Measurements from ENCODE around the gene KCNB1. TPM values are rescaled to one million over a fixed set of nuclear protein-coding genes. Genes with fewer than 3 reads are reported as not detected.

The KCNB1 gene
- total and polyA plus RNA-seq, 2 donors (not counting 1 experiment from before 2014, with no cell fraction given), result under 0.01 to 0.07 TPM

DNA sequence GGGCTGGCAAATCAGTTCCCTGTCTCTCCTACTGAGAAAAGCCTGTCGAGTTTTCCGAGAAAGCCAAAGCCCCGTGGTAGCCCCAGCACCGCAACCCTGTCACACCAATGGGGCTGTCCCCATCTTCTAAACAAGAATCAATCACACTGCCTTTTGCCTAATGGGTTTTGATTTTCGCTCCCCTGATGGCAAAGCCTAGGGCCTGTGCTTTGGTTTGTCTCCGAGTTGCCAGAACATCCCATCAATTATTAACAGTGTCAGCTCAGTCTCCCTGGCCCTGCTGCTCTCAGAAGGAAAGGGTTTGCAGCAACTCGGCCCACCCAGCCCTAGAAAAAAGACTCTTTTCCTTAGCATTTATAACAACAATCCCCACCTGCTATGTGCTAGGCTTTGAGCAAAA is 4.2 kb downstream of the KCNB1 start:
- Histone ChIP-seq H3K4me3 (replicated peaks in 1 of 4; ENCODE audit: control extremely low read depth in 1 of 4, insufficient read depth in 1 of 4, low read depth in 3 of 4, low read length in 4 of 4) (no peak overlapping the region), H3K4me2 (ENCODE audit: extremely low read depth, insufficient read depth, low read length) (no peak overlapping the region), H3K9ac (ENCODE audit: insufficient read depth, low read length) (no peak overlapping the region), H4K20me1 (ENCODE audit: control insufficient read depth, extremely low read depth, insufficient read depth, low read length) (no peaks in the 10 kb centered on the region), H3K36me3 (ENCODE audit: control insufficient read depth, insufficient read depth, low read length) (no peaks in the 10 kb centered on the region), H3K27ac (ENCODE audit: insufficient read depth, low read length) (no peak overlapping the region), H3K4me1 (ENCODE audit: control insufficient read depth, extremely low read depth, insufficient read depth, low read length) (no peaks in the 10 kb centered on the region), H3K27me3 (ENCODE audit: control insufficient read depth, insufficient read depth, low read length) (peaks cover 9% of the 10 kb centered on the region), H3K9me3 (ENCODE audit: control insufficient read depth, insufficient read depth, low read depth, low read length) (no peaks in the 10 kb centered on the region), H3K79me2 (ENCODE audit: control insufficient read depth, insufficient read depth, low read length) (no peaks in the 10 kb centered on the region), H2AFZ (ENCODE audit: low read length) (no peak overlapping the region)
- no peak for TF ChIP-seq CTCF (conservative IDR thresholded peaks at IDR 0.05 in 1 of 2, IDR thresholded peaks at IDR 0.05 in 1 of 2; ENCODE audit: low read depth in 1 of 2, low read length in 2 of 2)
- no peak for TF ChIP-seq EZH2 (IDR thresholded peaks at IDR 0.05; ENCODE audit: low read length, missing control alignments)
- DNase-seq (ENCODE audit: low read depth in 2 of 2), result no peak

GRCh38 chr20:49477200-49477599 is 5.3 kb downstream of the KCNB1 start:
- Histone ChIP-seq H3K4me2 (ENCODE audit: extremely low read depth, insufficient read depth, low read length) (no peak overlapping the region), H3K9ac (ENCODE audit: insufficient read depth, low read length) (no peak overlapping the region), H4K20me1 (ENCODE audit: control insufficient read depth, extremely low read depth, insufficient read depth, low read length) (no peaks in the 10 kb centered on the region), H2AFZ (ENCODE audit: low read length) (no peak overlapping the region), H3K36me3 (ENCODE audit: control insufficient read depth, insufficient read depth, low read length) (no peaks in the 10 kb centered on the region), H3K9me3 (ENCODE audit: control insufficient read depth, insufficient read depth, low read depth, low read length) (no peaks in the 10 kb centered on the region), H3K4me3 (replicated peaks in 1 of 4; ENCODE audit: control extremely low read depth in 1 of 4, insufficient read depth in 1 of 4, low read depth in 3 of 4, low read length in 4 of 4) (no peak overlapping the region), H3K27ac (ENCODE audit: insufficient read depth, low read length) (no peak overlapping the region), H3K79me2 (ENCODE audit: control insufficient read depth, insufficient read depth, low read length) (no peaks in the 10 kb centered on the region), H3K27me3 (ENCODE audit: control insufficient read depth, insufficient read depth, low read length) (peaks cover 4% of the 10 kb centered on the region), H3K4me1 (ENCODE audit: control insufficient read depth, extremely low read depth, insufficient read depth, low read length) (no peaks in the 10 kb centered on the region)
- no peak for TF ChIP-seq EZH2 (IDR thresholded peaks at IDR 0.05; ENCODE audit: low read length, missing control alignments)
- TF ChIP-seq CTCF (conservative IDR thresholded peaks at IDR 0.05 in 1 of 2, IDR thresholded peaks at IDR 0.05 in 1 of 2; ENCODE audit: low read depth in 1 of 2, low read length in 2 of 2), result no peak
- DNase-seq (ENCODE audit: low read depth in 2 of 2), result no peak

- Histone ChIP-seq H3K4me1 (ENCODE audit: control insufficient read depth, extremely low read depth, insufficient read depth, low read length) (no peaks in the 10 kb centered on the region), H3K4me2 (ENCODE audit: extremely low read depth, insufficient read depth, low read length) (no peak overlapping the region), H4K20me1 (ENCODE audit: control insufficient read depth, extremely low read depth, insufficient read depth, low read length) (no peaks in the 10 kb centered on the region), H3K4me3 (replicated peaks in 1 of 4; ENCODE audit: control extremely low read depth in 1 of 4, insufficient read depth in 1 of 4, low read depth in 3 of 4, low read length in 4 of 4) (no peak overlapping the region), H3K9me3 (ENCODE audit: control insufficient read depth, insufficient read depth, low read depth, low read length) (no peaks in the 10 kb centered on the region), H3K9ac (ENCODE audit: insufficient read depth, low read length) (no peak overlapping the region), H3K36me3 (ENCODE audit: control insufficient read depth, insufficient read depth, low read length) (no peaks in the 10 kb centered on the region), H3K27me3 (ENCODE audit: control insufficient read depth, insufficient read depth, low read length) (peaks cover 3% of the 10 kb centered on the region), H3K27ac (ENCODE audit: insufficient read depth, low read length) (no peak overlapping the region), H2AFZ (ENCODE audit: low read length) (no peak overlapping the region), H3K79me2 (ENCODE audit: control insufficient read depth, insufficient read depth, low read length) (no peaks in the 10 kb centered on the region)
- no peak for DNase-seq (ENCODE audit: low read depth in 2 of 2)
- no peak for TF ChIP-seq EZH2 (IDR thresholded peaks at IDR 0.05; ENCODE audit: low read length, missing control alignments)
- no peak for TF ChIP-seq CTCF (conservative IDR thresholded peaks at IDR 0.05 in 1 of 2, IDR thresholded peaks at IDR 0.05 in 1 of 2; ENCODE audit: low read depth in 1 of 2, low read length in 2 of 2)
Observed at GRCh38 chr20:49476016-49476355, 6.5 kb downstream of the KCNB1 start.

All from fibroblast of lung (primary cell).